GM12878 (cell line): Measurements from ENCODE around the gene BTG4. TPM values are rescaled to one million over a fixed set of nuclear protein-coding genes. Genes with fewer than 3 reads are reported as not detected.

Experiments used
- ATAC-seq: fragments of 200-7000 bp; cut with Tn5 transposase; 3 replicates; pipeline ENCODE4 v1.9.1; 2020; ENCODE audit warnings: mild to moderate bottlenecking, moderate library complexity
- BruUV-seq: library from RNA; stranded (reverse); fragments of 400-500 nt; replicated peaks from 2 replicates; lab custom pipeline; 2021; lab: Mats Ljungman, UMichigan
- CTCF ChIA-PET: fragments of 300-600 bp; sonication (Branson Sonifier 250); formaldehyde crosslinking; extraction: SDS; loops from one replicate; lab custom pipeline; 2021; ENCODE audit warnings: inconsistent platforms; lab: Yijun Ruan, JAX
- POLR2A ChIA-PET: fragments of 350-600 bp; formaldehyde crosslinking; extraction: SDS; loops from one replicate; lab custom pipeline; 2021; ENCODE audit warnings: inconsistent platforms; lab: Charles Lee
- RAD21 ChIA-PET: fragments of 300-600 bp; sonication (Branson Sonifier 250); formaldehyde crosslinking; loops from one replicate; lab custom pipeline; 2023; ENCODE audit warnings: antibody characterized with exemption; ENCODE audit not compliant: unreplicated experiment; lab: Charles Lee
- SMC1A ChIA-PET: fragments of 300-600 bp; sonication (Branson Sonifier 250); formaldehyde crosslinking; loops from one replicate; lab custom pipeline; 2023; ENCODE audit not compliant: unreplicated experiment, uncharacterized antibody; lab: Charles Lee
- DNase-seq: peaks from one replicate; pipeline ENCODE4 v3.0.0-alpha.2; 2011; ENCODE audit warnings: low read depth, low spot score
- FAIRE-seq: peaks from 3 replicates; lab custom pipeline; 2011; peaks lifted over from hg19 to GRCh38; lab: Jason Lieb, UNC
- H2AFZ ChIP-seq: 2 replicates; pipeline ENCODE4 v1.6.0; 2011; ENCODE audit warnings: low read depth, low read length, control low read depth; ENCODE audit not compliant: control insufficient read depth
- H3K27ac ChIP-seq: 2 replicates; pipeline ENCODE4 v1.5.1; 2011; ENCODE audit warnings: control low read depth; ENCODE audit not compliant: control insufficient read depth, insufficient read depth
- H3K27me3 ChIP-seq, 2 experiments: replicated peaks in 1 of 2; 2 replicates each; pipeline versions ENCODE4 v1.6.0 to v1.6.1; 2011; ENCODE audit warnings: low read length in 1 of 2; ENCODE audit not compliant: control insufficient read depth in 2 of 2, insufficient read depth in 2 of 2
- H3K36me3 ChIP-seq, 2 experiments: 2 replicates each; pipeline ENCODE4 v1.5.1; 2011; ENCODE audit warnings: low read length in 1 of 2; ENCODE audit not compliant: control insufficient read depth in 2 of 2, insufficient read depth in 2 of 2
- H3K4me1 ChIP-seq: 2 replicates; pipeline ENCODE4 v1.6.1; 2011; ENCODE audit warnings: mild to moderate bottlenecking, low read length, moderate library complexity, mixed read lengths; ENCODE audit not compliant: control insufficient read depth, insufficient read depth
- H3K4me2 ChIP-seq: 2 replicates; pipeline ENCODE4 v1.6.0; 2011; ENCODE audit warnings: control low read depth; ENCODE audit not compliant: control insufficient read depth, insufficient read depth
- H3K4me3 ChIP-seq: fragments of 200-600 bp; sonication (generic); 2 replicates; pipeline ENCODE4 v1.5.1; 2016
- H3K79me2 ChIP-seq: 2 replicates; pipeline ENCODE4 v1.6.0; 2011; ENCODE audit warnings: low read length; ENCODE audit not compliant: control insufficient read depth, insufficient read depth
- H3K9ac ChIP-seq: 2 replicates; pipeline ENCODE4 v1.8.0; 2011; ENCODE audit warnings: low read length, control low read depth, mixed read lengths; ENCODE audit not compliant: control insufficient read depth, insufficient read depth
- H3K9me3 ChIP-seq: replicated peaks from 3 replicates; pipeline ENCODE4 v1.5.1; 2011; ENCODE audit warnings: mild to moderate bottlenecking, low read length; ENCODE audit not compliant: control insufficient read depth, insufficient read depth
- H4K20me1 ChIP-seq: 2 replicates; pipeline ENCODE4 v1.6.0; 2011; ENCODE audit not compliant: control insufficient read depth, insufficient read depth
- CHD2 ChIP-seq: IDR thresholded peaks from 2 replicates; pipeline ENCODE4 v1.6.1; 2011; ENCODE audit warnings: low read depth, low read length, improper control_type of control experiment, borderline replicate concordance
- DPF2 ChIP-seq: fragments of 450-650 bp; IDR thresholded peaks from 2 replicates; pipeline ENCODE4 v1.6.1; 2017; ENCODE audit warnings: mild to moderate bottlenecking
- IKZF1 ChIP-seq: fragments of 450-650 bp; conservative IDR thresholded peaks from 2 replicates; pipeline ENCODE4 v1.6.1; 2017; ENCODE audit warnings: antibody characterized with exemption, mild to moderate bottlenecking
- IKZF2 ChIP-seq, 2 experiments: fragments of 450-650 bp; IDR thresholded peaks; 2 replicates each; pipeline ENCODE4 v1.6.1; 2017; ENCODE audit warnings: mild to moderate bottlenecking in 2 of 2, moderate library complexity in 2 of 2
- KAT2A ChIP-seq: conservative IDR thresholded peaks from 2 replicates; pipeline ENCODE4 v1.6.1; 2011; ENCODE audit warnings: low read depth, low read length; ENCODE audit not compliant: control insufficient read depth
- SREBF1 ChIP-seq: IDR thresholded peaks from 2 replicates; pipeline ENCODE4 v1.6.1; 2012; ENCODE audit warnings: mild to moderate bottlenecking, low read length
- SREBF2 ChIP-seq: IDR thresholded peaks from 2 replicates; pipeline ENCODE4 v1.6.1; 2012; ENCODE audit warnings: mild to moderate bottlenecking, low read length
- YBX1 ChIP-seq: fragments of 450-650 bp; IDR thresholded peaks from 2 replicates; pipeline ENCODE4 v1.6.1; 2016; ENCODE audit warnings: antibody characterized with exemption
- WGBS: methylation state at CpG from one replicate; pipeline ENCODE4 v1.1.6; 2016; ENCODE audit warnings: low lambda C conversion rate; ENCODE audit not compliant: insufficient replicate concordance, insufficient coverage; ENCODE audit errors: missing lambda C conversion rate; 5-methylcytosine and 5-hydroxymethylcytosine counted together
- in situ Hi-C: fragments of 300-500 bp; cut with MboI; formaldehyde crosslinking; loops from 9 replicates; pipeline ENCODE4 v1.14.3; 2018; ENCODE audit warnings: mixed read lengths
- intact Hi-C: fragments of 100-400 bp; cut with micrococcal nuclease; formaldehyde crosslinking; loops from one replicate; pipeline ENCODE4 v1.14.2; 2022; ENCODE audit not compliant: unreplicated experiment
- polyA plus RNA-seq, 11 experiments: library from polyadenylated mRNA; depleted of rRNA in 4 of 11; unstranded in 6 of 11; stranded (reverse) in 5 of 11; fragments of >200 nt; fragmentation: Nextera tagmentation in 4 of 11; fragmentation: Illumina TruSeq in 1 of 11; extraction: Ambion mirVana in 4 of 11; extraction: Trizol in 1 of 11; gene quantifications; 1 replicate in 1 of 11; 2 replicates in 10 of 11; pipeline versions ENCODE4 v1.2.1 to v1.2.3, GENCODE V29; 2011 to 2016; ENCODE audit warnings: inconsistent platforms in 2 of 11, missing spikeins in 2 of 11, low read depth in 1 of 11
- total RNA-seq, 4 experiments: library from RNA; depleted of rRNA in 3 of 4; stranded (reverse); fragments of >200 nt in 3 of 4; fragmentation: Illumina TruSeq in 1 of 4; extraction: Trizol in 1 of 4; gene quantifications; 2 replicates each; pipeline versions ENCODE4 v1.2.1 to v1.2.3, GENCODE V29; 2013 to 2021
- TF ChIP-seq, protein P1 (sequence below): fragments of 450-650 bp; IDR thresholded peaks from 2 replicates; pipeline ENCODE4 v1.6.1; 2017; ENCODE audit warnings: borderline replicate concordance
- TF ChIP-seq, protein P2 (sequence below): fragments of 150-350 bp; IDR thresholded peaks from 2 replicates; pipeline ENCODE4 v1.6.1; 2014; ENCODE audit warnings: mild to moderate bottlenecking, low read depth, low read length

Gene BTG4
- total and polyA plus RNA-seq, 10 of the 15 experiments (the other 5 are each of a cell fraction or from before 2014, with no cell fraction given): 0.14 TPM; not detected in 9

DNA sequence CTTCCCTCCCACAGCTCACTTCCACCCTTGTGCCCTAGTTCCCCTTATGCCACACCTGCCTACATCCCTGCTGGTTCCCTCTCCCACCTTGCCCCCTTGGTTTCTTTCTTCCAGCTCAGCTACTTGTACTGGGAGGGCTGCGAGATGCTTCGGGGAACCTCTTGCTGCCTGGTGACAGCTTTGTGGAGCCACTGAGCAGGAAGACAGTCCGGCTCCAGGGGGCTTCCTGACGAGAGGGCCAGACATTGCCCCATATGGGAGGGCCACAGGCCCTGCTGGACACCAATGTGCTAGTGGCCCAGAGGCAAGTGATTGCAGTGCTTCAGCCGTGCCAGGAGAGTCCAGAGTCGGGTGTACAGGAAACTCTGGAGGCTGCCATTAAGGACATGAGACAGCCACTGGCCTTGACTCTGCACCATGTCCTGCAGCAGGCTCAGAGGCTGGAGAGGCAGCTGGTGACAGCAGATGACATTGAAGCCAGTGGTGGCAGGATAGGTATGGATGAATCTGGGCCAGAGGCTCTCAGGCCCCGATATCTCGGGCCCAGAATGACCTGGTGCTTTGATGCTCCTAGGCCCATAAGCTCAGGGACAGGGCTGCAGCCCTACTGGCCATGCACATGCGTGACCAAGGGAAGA is 54.3 kb downstream of the BTG4 start:
- in situ Hi-C loops (no loop called here), intact Hi-C loops (loop anchor here (10.0 kb wide), 2 partner anchors 317 to 387 kb away; no protein-coding TSS in a partner anchor)
- H3K79me2 ChIP-seq: no peaks in the 10 kb centered on the region
- 16% methylated on average over 9 of the region's 9 CpGs for WGBS
- H3K36me3 ChIP-seq: no peaks in the 10 kb centered on the region
- ATAC-seq (no peak), DNase-seq (no peak)
- no peaks in the 10 kb centered on the region for H3K4me1 ChIP-seq
- no TSS peak for BruUV-seq
- H3K4me3 ChIP-seq: no peak overlapping the region
- peaks cover 3% of the 10 kb centered on the region in 2 experiments; a peak in 3 of 4 replicates for H3K27me3 ChIP-seq
- CTCF ChIA-PET: no interaction called here
- H3K27ac ChIP-seq: no peak overlapping the region
- H4K20me1 ChIP-seq: no peaks in the 10 kb centered on the region
- no peak overlapping the region for H2AFZ ChIP-seq
- SMC1A ChIA-PET: no interaction called here
- H3K9me3 ChIP-seq: no peaks in the 10 kb centered on the region
- POLR2A ChIA-PET: no interaction called here
- H3K4me2 ChIP-seq: no peak overlapping the region
- TF ChIP-seq, protein P1, sequence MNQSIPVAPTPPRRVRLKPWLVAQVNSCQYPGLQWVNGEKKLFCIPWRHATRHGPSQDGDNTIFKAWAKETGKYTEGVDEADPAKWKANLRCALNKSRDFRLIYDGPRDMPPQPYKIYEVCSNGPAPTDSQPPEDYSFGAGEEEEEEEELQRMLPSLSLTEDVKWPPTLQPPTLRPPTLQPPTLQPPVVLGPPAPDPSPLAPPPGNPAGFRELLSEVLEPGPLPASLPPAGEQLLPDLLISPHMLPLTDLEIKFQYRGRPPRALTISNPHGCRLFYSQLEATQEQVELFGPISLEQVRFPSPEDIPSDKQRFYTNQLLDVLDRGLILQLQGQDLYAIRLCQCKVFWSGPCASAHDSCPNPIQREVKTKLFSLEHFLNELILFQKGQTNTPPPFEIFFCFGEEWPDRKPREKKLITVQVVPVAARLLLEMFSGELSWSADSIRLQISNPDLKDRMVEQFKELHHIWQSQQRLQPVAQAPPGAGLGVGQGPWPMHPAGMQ: no peak
- TF ChIP-seq IKZF2 (IDR thresholded peaks at IDR 0.05) (no peak), SREBF1 (no peak), SREBF2 (no peak), IKZF1 (no peak), KAT2A (no peak), CHD2 (no peak), YBX1 (no peak), DPF2 (no peak)
- TF ChIP-seq, protein P2, sequence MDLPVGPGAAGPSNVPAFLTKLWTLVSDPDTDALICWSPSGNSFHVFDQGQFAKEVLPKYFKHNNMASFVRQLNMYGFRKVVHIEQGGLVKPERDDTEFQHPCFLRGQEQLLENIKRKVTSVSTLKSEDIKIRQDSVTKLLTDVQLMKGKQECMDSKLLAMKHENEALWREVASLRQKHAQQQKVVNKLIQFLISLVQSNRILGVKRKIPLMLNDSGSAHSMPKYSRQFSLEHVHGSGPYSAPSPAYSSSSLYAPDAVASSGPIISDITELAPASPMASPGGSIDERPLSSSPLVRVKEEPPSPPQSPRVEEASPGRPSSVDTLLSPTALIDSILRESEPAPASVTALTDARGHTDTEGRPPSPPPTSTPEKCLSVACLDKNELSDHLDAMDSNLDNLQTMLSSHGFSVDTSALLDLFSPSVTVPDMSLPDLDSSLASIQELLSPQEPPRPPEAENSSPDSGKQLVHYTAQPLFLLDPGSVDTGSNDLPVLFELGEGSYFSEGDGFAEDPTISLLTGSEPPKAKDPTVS: no peak
- TF ChIP-seq, all 136 proteins: peak for 0
- H3K9ac ChIP-seq: no peak overlapping the region
- FAIRE-seq: no peak
- RAD21 ChIA-PET: no interaction called here
